ENCODE data around the gene PTCD1. TPM values are rescaled to one million over a fixed set of nuclear protein-coding genes. Genes with fewer than 3 reads are reported as not detected.
A peak's percentile ranks its signal among the peaks of the same experiment; 100 is the strongest.

The PTCD1 gene
- total and polyA plus RNA-seq, 2 of the 8 experiments (the other 6 are each of a cell fraction or from before 2014, with no cell fraction given): 7.5 to 7.6 TPM

GRCh38 chr7:99456288-99456687, 17.7 kb upstream of the PTCD1 start:
- ChIA-PET CTCF (ENCODE audit: partially characterized antibody) (interaction anchor here (0.7 to 2.1 kb wide), 7 partner anchors 8 to 53 kb away, joined by 3 to 7 read pairs (median 3); no protein-coding TSS in a partner anchor), POLR2A (ENCODE audit: partially characterized antibody) (interaction anchor here (1.0 to 10.7 kb wide), 11 partner anchors 6 to 102 kb away, joined by 3 to 100 read pairs (median 9); partner anchors contain the start of genes ATP5MF, BUD31, CPSF4 and PDAP1)
- Histone ChIP-seq H3K27ac (ENCODE audit: low read depth, low read length) (no peak overlapping the region), H2BK120ac (replicated peaks; ENCODE audit: low read depth, low read length) (no peak overlapping the region), H3K18ac (ENCODE audit: extremely low read depth, low read length) (no peak overlapping the region), H3K23me2 (ENCODE audit: low read depth, low read length) (no peaks in the 10 kb centered on the region), H3K9me3 (ENCODE audit: insufficient read depth in 2 of 2, low read depth in 1 of 2, low read length in 1 of 2) (no peaks in the 10 kb centered on the region), H2BK12ac (ENCODE audit: low read depth, low read length) (no peak overlapping the region), H2AK5ac (ENCODE audit: low read depth, low read length) (no peak overlapping the region), H3K79me2 (ENCODE audit: control insufficient read depth in 1 of 2, insufficient read depth in 2 of 2, low read length in 2 of 2) (peaks cover 3 to 27% of the 10 kb centered on the region in 2 experiments; a peak in 3 of 4 replicates), H4K20me1 (replicated peaks in 1 of 2; ENCODE audit: control insufficient read depth in 1 of 2, insufficient read depth in 2 of 2, low read length in 2 of 2) (peaks cover 13 to 33% of the 10 kb centered on the region in 2 experiments), H3K9ac (replicated peaks in 1 of 4; ENCODE audit: extremely low read depth in 1 of 4, low read depth in 3 of 4, low read length in 3 of 4) (no peak overlapping the region), H4K5ac (ENCODE audit: insufficient read length, low read depth, low read length) (no peak overlapping the region), H3K27me3 (replicated peaks in 1 of 4; ENCODE audit: control insufficient read depth in 3 of 4, extremely low read depth in 1 of 4, insufficient read depth in 3 of 4, low read length in 3 of 4) (no peaks in the 10 kb centered on the region), H3K4ac (replicated peaks; ENCODE audit: insufficient read length, low read depth, low read length) (no peak overlapping the region), H2BK20ac (ENCODE audit: low read length) (no peak overlapping the region), H4K8ac (ENCODE audit: extremely low read depth, insufficient read depth, low read length) (peak overlapping the region; percentile 52; the same call in 1 of the 2 replicates), H4K91ac (replicated peaks; ENCODE audit: insufficient read length, low read length) (no peak overlapping the region), H3K56ac (replicated peaks; ENCODE audit: insufficient read length, low read depth, low read length) (no peak overlapping the region), H3K4me1 (replicated peaks in 1 of 4; ENCODE audit: control insufficient read depth in 3 of 4, insufficient read depth in 4 of 4, low read length in 3 of 4) (no peaks in the 10 kb centered on the region; a peak in 1 of 7 replicates), H3K79me1 (ENCODE audit: low read depth, low read length) (peaks cover 3% of the 10 kb centered on the region), H2AFZ (ENCODE audit: low read length) (no peak overlapping the region), H3K14ac (ENCODE audit: insufficient read length) (no peak overlapping the region), H2BK5ac (ENCODE audit: low read depth, low read length) (no peak overlapping the region), H3K4me3 (ENCODE audit: extremely low read depth in 1 of 4, insufficient read depth in 2 of 4, low read depth in 3 of 4, low read length in 4 of 4) (no peak overlapping the region), H3K4me2 (ENCODE audit: insufficient read depth in 1 of 2, low read depth in 2 of 2, low read length in 2 of 2) (no peak overlapping the region), H2BK15ac (ENCODE audit: low read length) (no peak overlapping the region), H3K23ac (ENCODE audit: insufficient read length) (no peak overlapping the region), H3K36me3 (ENCODE audit: control insufficient read depth in 2 of 4, insufficient read depth in 4 of 4, low read length in 3 of 4) (peaks cover 22 to 82% (median 58%) of the 10 kb centered on the region in 4 experiments)
- 88% methylated on average over 13 of the region's 13 CpGs; no CpG with 5 or more reads in 1 of the 2 experiments for WGBS, 2 experiments (ENCODE audit: extremely low coverage in 1 of 2, insufficient coverage in 1 of 2, insufficient read length in 1 of 2, insufficient replicate concordance in 2 of 2, low coverage in 1 of 2, low lambda C conversion rate in 2 of 2, missing lambda C conversion rate in 1 of 2)
- TF ChIP-seq CTBP2 (IDR thresholded peaks at IDR 0.05; ENCODE audit: borderline replicate concordance, insufficient read depth, insufficient read length, low read length): no peak
- TF ChIP-seq JUN (IDR thresholded peaks at IDR 0.05; ENCODE audit: low read depth, low read length): no peak
- no peak for TF ChIP-seq KDM1A (IDR thresholded peaks at IDR 0.05; ENCODE audit: borderline replicate concordance, low read length)
- TF ChIP-seq KDM5A (IDR thresholded peaks at IDR 0.05; ENCODE audit: low read length): no peak
- no peak for TF ChIP-seq TAF1 (IDR thresholded peaks at IDR 0.05; ENCODE audit: low read depth, low read length)
- no peak for TF ChIP-seq YY1 (IDR thresholded peaks at IDR 0.05; ENCODE audit: low read depth, low read length)
- FAIRE-seq (no peak), DNase-seq (ENCODE audit: low read depth in 1 of 2, low spot score in 2 of 2) (no peak)
